HG03139 (cell line): Measurements from ENCODE around the gene ZNF407.

Experiments used
- ATAC-seq: cut with Tn5 transposase; IDR thresholded peaks from one replicate; pipeline ENCODE4 v1.9.1; 2021; ENCODE audit not compliant: unreplicated experiment

ZNF407 gene

GRCh38 chr18:74869904-74870863 lies 272.5 kb downstream of the ZNF407 start:
- ATAC-seq, result peak; percentile 87

GRCh38 chr18:74870950-74871349 lies 273.3 kb downstream of the ZNF407 start:
- ATAC-seq, result no peak

GRCh38 chr18:74873629-74874028 lies 276.0 kb downstream of the ZNF407 start:
- ATAC-seq, result no peak

- ATAC-seq, result no peak
These were observed 276.7 kb downstream of the ZNF407 start for GRCh38 chr18:74874351-74874750.

- no peak for ATAC-seq
These were observed 279.1 kb downstream of the ZNF407 start for GRCh38 chr18:74876630-74877243.

- no peak for ATAC-seq
These were observed 280.6 kb downstream of the ZNF407 start for GRCh38 chr18:74878267-74878666.

GRCh38 chr18:74880706-74881278 lies 283.1 kb downstream of the ZNF407 start:
- no peak for ATAC-seq

- no peak for ATAC-seq
These were observed 294.5 kb downstream of the ZNF407 start for GRCh38 chr18:74892066-74892627.

GRCh38 chr18:74895686-74896085 lies 298.0 kb downstream of the ZNF407 start:
- ATAC-seq, result no peak

- peak; percentile 89 for ATAC-seq
These were observed 298.8 kb downstream of the ZNF407 start for GRCh38 chr18:74896390-74896991.

GRCh38 chr18:74897971-74898657 lies 300.4 kb downstream of the ZNF407 start:
- no peak for ATAC-seq

- ATAC-seq, result no peak
These were observed 301.3 kb downstream of the ZNF407 start for GRCh38 chr18:74898965-74899364.

GRCh38 chr18:74899554-74899953 lies 301.9 kb downstream of the ZNF407 start:
- no peak for ATAC-seq

- ATAC-seq, result no peak
These were observed 303.9 kb downstream of the ZNF407 start for GRCh38 chr18:74901362-74902146.

- no peak for ATAC-seq
These were observed 304.4 kb downstream of the ZNF407 start for GRCh38 chr18:74902147-74902455.

- ATAC-seq, result no peak
These were observed 307.6 kb downstream of the ZNF407 start for GRCh38 chr18:74905247-74905646.

GRCh38 chr18:74906184-74906583 lies 308.5 kb downstream of the ZNF407 start:
- ATAC-seq, result no peak

- ATAC-seq, result no peak
These were observed 316.5 kb downstream of the ZNF407 start for GRCh38 chr18:74914052-74914591.

GRCh38 chr18:74914648-74915047 lies 317.0 kb downstream of the ZNF407 start:
- ATAC-seq, result no peak
